B cell (primary cell): ENCODE data around the gene NFYC. TPM values are rescaled to one million over a fixed set of nuclear protein-coding genes. Genes with fewer than 3 reads are reported as not detected.

Experiments
- ATAC-seq: fragments of 200-7000 bp; cut with Tn5 transposase; one replicate; pipeline ENCODE4 v1.10.0; 2021; ENCODE audit warnings: low read depth, mild to moderate bottlenecking, moderate number of reproducible peaks, moderate library complexity
- CTCF ChIA-PET: fragments of 350-600 bp; sonication (Branson Sonifier 250); formaldehyde crosslinking; loops from one replicate; lab custom pipeline; 2021; ENCODE audit warnings: antibody characterized with exemption, inconsistent platforms; lab: Charles Lee
- POLR2A ChIA-PET: fragments of 350-600 bp; sonication (Branson Sonifier 250); formaldehyde crosslinking; loops from one replicate; lab custom pipeline; 2021; ENCODE audit warnings: antibody characterized with exemption; lab: Charles Lee
- DNase-seq: peaks from one replicate; pipeline ENCODE4 v3.0.0; 2013
- H2AFZ ChIP-seq: 2 replicates; pipeline ENCODE4 v1.6.1; 2012; ENCODE audit warnings: mild to moderate bottlenecking, low read depth, low read length; ENCODE audit not compliant: insufficient read depth, poor library complexity, severe bottlenecking
- H3K27ac ChIP-seq, 2 donors: 1 replicate in 1 of 2; 2 replicates in 1 of 2; pipeline ENCODE4 v1.5.1; 2012 to 2013; ENCODE audit warnings: low read length in 2 of 2, mild to moderate bottlenecking in 2 of 2, moderate library complexity in 1 of 2
- H3K27me3 ChIP-seq, 4 experiments: fragments of 200-600 bp in 1 of 4; sonication (generic) in 1 of 4; replicated peaks in 1 of 4; 1 replicate in 2 of 4; 2 replicates in 2 of 4; pipeline versions ENCODE4 v1.6.1 to v1.7.0; 2013 to 2016; ENCODE audit warnings: low read length in 3 of 4, mild to moderate bottlenecking in 2 of 4, mixed read lengths in 1 of 4, moderate library complexity in 1 of 4; ENCODE audit not compliant: insufficient read depth in 4 of 4, control insufficient read depth in 3 of 4; ENCODE audit errors: control extremely low read depth in 1 of 4
- H3K36me3 ChIP-seq, 2 experiments: replicated peaks in 1 of 2; 1 replicate in 1 of 2; 2 replicates in 1 of 2; pipeline versions ENCODE4 v1.6.1 to v1.7.1; 2013; ENCODE audit warnings: low read length in 1 of 2; ENCODE audit not compliant: insufficient read depth in 2 of 2, control insufficient read depth in 1 of 2; ENCODE audit errors: control extremely low read depth in 1 of 2, extremely low read depth in 1 of 2
- H3K4me1 ChIP-seq, 2 donors: fragments of 200-600 bp in 1 of 2; sonication (generic) in 1 of 2; 1 replicate in 1 of 2; 2 replicates in 1 of 2; pipeline versions ENCODE4 v1.5.1 to v1.6.1; 2013 to 2017; ENCODE audit warnings: low read length in 2 of 2; ENCODE audit not compliant: control insufficient read depth in 2 of 2, insufficient read depth in 2 of 2
- H3K4me2 ChIP-seq: replicated peaks from 2 replicates; pipeline ENCODE3; 2012; ENCODE audit warnings: mild to moderate bottlenecking, low read depth, low read length; ENCODE audit not compliant: poor library complexity, severe bottlenecking
- H3K4me3 ChIP-seq, 5 experiments: fragments of 200-600 bp in 1 of 5; sonication (generic) in 1 of 5; 1 replicate in 3 of 5; 2 replicates in 2 of 5; pipeline versions ENCODE4 v1.5.1 to v1.7.0; 2011 to 2016; ENCODE audit warnings: low read length in 4 of 5, mild to moderate bottlenecking in 4 of 5, low read depth in 2 of 5, control low read depth in 1 of 5, moderate library complexity in 1 of 5; ENCODE audit not compliant: insufficient read depth in 1 of 5; ENCODE audit errors: control extremely low read depth in 1 of 5, extremely low read depth in 1 of 5
- H3K79me2 ChIP-seq: fragments of 200-600 bp; sonication (generic); one replicate; pipeline ENCODE4 v1.6.0; 2016; ENCODE audit warnings: low read length; ENCODE audit not compliant: control insufficient read depth, insufficient read depth
- H3K9ac ChIP-seq: fragments of 200-600 bp; sonication (generic); 2 replicates; pipeline ENCODE4 v1.6.1; 2017; ENCODE audit warnings: mild to moderate bottlenecking, low read length, moderate library complexity
- H3K9me3 ChIP-seq, 3 donors: one replicate each; pipeline versions ENCODE4 v1.6.1 to v1.7.1; 2013; ENCODE audit warnings: low read length in 2 of 3; ENCODE audit not compliant: control insufficient read depth in 2 of 3, insufficient read depth in 1 of 3; ENCODE audit errors: control extremely low read depth in 1 of 3
- H4K20me1 ChIP-seq: 2 replicates; pipeline ENCODE4 v1.6.0; 2012; ENCODE audit warnings: mild to moderate bottlenecking, low read length; ENCODE audit not compliant: insufficient read depth, control insufficient read depth, poor library complexity, severe bottlenecking
- H3K27ac Mint-ChIP-seq: one replicate; pipeline ENCODE4 v1.8.0; 2021; ENCODE audit warnings: mixed read lengths
- H3K27me3 Mint-ChIP-seq: one replicate; pipeline ENCODE4 v1.8.0; 2021; ENCODE audit warnings: mixed read lengths
- H3K4me1 Mint-ChIP-seq: one replicate; pipeline ENCODE4 v1.8.0; 2021; ENCODE audit warnings: mixed read lengths
- H3K4me3 Mint-ChIP-seq: one replicate; pipeline ENCODE4 v1.8.0; 2021; ENCODE audit warnings: mixed read lengths
- H3K9me3 Mint-ChIP-seq: one replicate; pipeline ENCODE4 v1.8.0; 2022; ENCODE audit warnings: mixed read lengths; ENCODE audit not compliant: insufficient read depth
- EZH2 ChIP-seq: IDR thresholded peaks from 2 replicates; pipeline ENCODE4 v1.6.1; 2012; ENCODE audit warnings: borderline replicate concordance, low read depth, mild to moderate bottlenecking, moderate library complexity, low read length; ENCODE audit not compliant: insufficient read depth, poor library complexity, severe bottlenecking
- WGBS: methylation state at CpG from one replicate; pipeline ENCODE4 v1.1.5; 2013; ENCODE audit warnings: missing lambda C conversion rate; ENCODE audit not compliant: insufficient coverage; 5-methylcytosine and 5-hydroxymethylcytosine counted together
- intact Hi-C: fragments of 100-400 bp; cut with micrococcal nuclease; formaldehyde crosslinking; loops from one replicate; pipeline ENCODE4 v1.10.0; 2022
- polyA plus RNA-seq: library from polyadenylated mRNA; depleted of rRNA; stranded (reverse); fragments of >200 nt; gene quantifications from 2 replicates; pipeline ENCODE4 v1.2.3, GENCODE V29; 2012
- total RNA-seq, 2 donors: library from RNA; stranded (reverse); fragments of 120-200 nt in 1 of 2; gene quantifications; 1 replicate in 1 of 2; 2 replicates in 1 of 2; pipeline versions ENCODE4 v1.2.3 to v1.2.4, GENCODE V29; 2013 to 2022
- TF ChIP-seq, protein P1 (sequence below): fragments of 200-600 bp; IDR thresholded peaks from one replicate; pipeline ENCODE4 v1.8.0; 2022; ENCODE audit warnings: antibody characterized with exemption, mild to moderate bottlenecking

The NFYC gene
- total and polyA plus RNA-seq, 2 donors (not counting 1 experiment from before 2014, with no cell fraction given): 88.7 to 123 TPM

- Histone ChIP-seq H4K20me1 (peaks cover 10% of the 10 kb centered on the region), H3K27ac (no peak overlapping the region), H3K79me2 (no peaks in the 10 kb centered on the region), H3K4me3 (no peak overlapping the region), H3K27me3 (no peaks in the 10 kb centered on the region), H3K4me2 (no peak overlapping the region), H3K9me3 (peaks cover 1 to 8% (median 2%) of the 10 kb centered on the region in 3 donors), H2AFZ (no peak overlapping the region), H3K4me1 (no peaks in the 10 kb centered on the region), H3K9ac (no peak overlapping the region), H3K36me3 (peaks cover 0 to 11% of the 10 kb centered on the region in 2 experiments)
- ATAC-seq (no peak), DNase-seq (no peak)
- peaks cover 2% of the 10 kb centered on the region for H3K4me1 Mint-ChIP-seq
- intact Hi-C loops: no loop called here
- no peaks in the 10 kb centered on the region for H3K27me3 Mint-ChIP-seq
- no peak for TF ChIP-seq EZH2
- TF ChIP-seq, protein P1, sequence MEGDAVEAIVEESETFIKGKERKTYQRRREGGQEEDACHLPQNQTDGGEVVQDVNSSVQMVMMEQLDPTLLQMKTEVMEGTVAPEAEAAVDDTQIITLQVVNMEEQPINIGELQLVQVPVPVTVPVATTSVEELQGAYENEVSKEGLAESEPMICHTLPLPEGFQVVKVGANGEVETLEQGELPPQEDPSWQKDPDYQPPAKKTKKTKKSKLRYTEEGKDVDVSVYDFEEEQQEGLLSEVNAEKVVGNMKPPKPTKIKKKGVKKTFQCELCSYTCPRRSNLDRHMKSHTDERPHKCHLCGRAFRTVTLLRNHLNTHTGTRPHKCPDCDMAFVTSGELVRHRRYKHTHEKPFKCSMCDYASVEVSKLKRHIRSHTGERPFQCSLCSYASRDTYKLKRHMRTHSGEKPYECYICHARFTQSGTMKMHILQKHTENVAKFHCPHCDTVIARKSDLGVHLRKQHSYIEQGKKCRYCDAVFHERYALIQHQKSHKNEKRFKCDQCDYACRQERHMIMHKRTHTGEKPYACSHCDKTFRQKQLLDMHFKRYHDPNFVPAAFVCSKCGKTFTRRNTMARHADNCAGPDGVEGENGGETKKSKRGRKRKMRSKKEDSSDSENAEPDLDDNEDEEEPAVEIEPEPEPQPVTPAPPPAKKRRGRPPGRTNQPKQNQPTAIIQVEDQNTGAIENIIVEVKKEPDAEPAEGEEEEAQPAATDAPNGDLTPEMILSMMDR: no peak
- H3K27ac Mint-ChIP-seq: no peak overlapping the region
- ChIA-PET CTCF (interaction anchor here (0.7 to 9.7 kb wide), 3 partner anchors 37 to 111 kb away, joined by 3 to 193 read pairs (median 3); no protein-coding TSS in a partner anchor), POLR2A (interaction anchor here (0.5 kb wide), 1 partner anchor 244 kb away, joined by 6 read pairs; no protein-coding TSS in a partner anchor)
- WGBS: no CpG with 5 or more reads among the region's 2 CpGs
- H3K4me3 Mint-ChIP-seq: no peak overlapping the region
- no peaks in the 10 kb centered on the region for H3K9me3 Mint-ChIP-seq
Measured at GRCh38 chr1:40777224-40777970, 85.9 kb downstream of the NFYC start.
